Smooth muscle cell (in vitro differentiated cells): ENCODE measurements around the gene ATPAF1. TPM values are rescaled to one million over a fixed set of nuclear protein-coding genes. Genes with fewer than 3 reads are reported as not detected.
"Not testable (repeated sequence)": the region's sequence is repeated elsewhere in the genome, so short reads cannot be mapped to it uniquely, and the experiment has no call there.

Experiments used
- DNase-seq: peaks from one replicate; lab custom pipeline; 2025; ENCODE audit not compliant: unreplicated experiment; lab: John Stamatoyannopoulos, UW
- H2AFZ ChIP-seq: fragments of 200-600 bp; sonication (generic); 2 replicates; pipeline ENCODE4 v1.6.0; 2016; ENCODE audit warnings: antibody characterized with exemption, low read depth, mild to moderate bottlenecking
- H3F3A ChIP-seq: fragments of 200-600 bp; sonication (generic); 2 replicates; pipeline ENCODE4 v1.6.0; 2017; ENCODE audit warnings: antibody characterized with exemption, low read depth
- H3K27ac ChIP-seq: fragments of 200-600 bp; sonication (generic); 2 replicates; pipeline ENCODE4 v1.5.1; 2016; ENCODE audit warnings: low read depth, mild to moderate bottlenecking
- H3K27me3 ChIP-seq: fragments of 200-600 bp; sonication (generic); 2 replicates; pipeline ENCODE4 v1.6.1; 2016; ENCODE audit warnings: low read depth, mild to moderate bottlenecking
- H3K36me3 ChIP-seq: fragments of 200-600 bp; sonication (generic); 2 replicates; pipeline ENCODE4 v1.5.1; 2016; ENCODE audit warnings: low read depth
- H3K4me1 ChIP-seq: fragments of 200-600 bp; sonication (generic); 2 replicates; pipeline ENCODE4 v1.5.1; 2016; ENCODE audit warnings: low read depth
- H3K4me2 ChIP-seq: fragments of 200-600 bp; sonication (generic); 2 replicates; pipeline ENCODE4 v1.6.0; 2016; ENCODE audit warnings: mild to moderate bottlenecking
- H3K4me3 ChIP-seq: fragments of 200-600 bp; sonication (generic); 2 replicates; pipeline ENCODE4 v1.5.1; 2016; ENCODE audit warnings: mild to moderate bottlenecking
- H3K79me2 ChIP-seq: fragments of 200-600 bp; sonication (generic); 2 replicates; pipeline ENCODE4 v1.6.0; 2016; ENCODE audit warnings: low read depth, mild to moderate bottlenecking
- H3K9ac ChIP-seq: fragments of 200-600 bp; sonication (generic); 2 replicates; pipeline ENCODE4 v1.6.0; 2016; ENCODE audit warnings: low read depth
- H3K9me3 ChIP-seq: fragments of 200-600 bp; sonication (generic); replicated peaks from 2 replicates; pipeline ENCODE4 v1.5.1; 2016; ENCODE audit warnings: low read depth
- H4K20me1 ChIP-seq: fragments of 200-600 bp; sonication (generic); 2 replicates; pipeline ENCODE4 v1.6.0; 2016; ENCODE audit warnings: low read depth
- CTCF ChIP-seq: fragments of 200-600 bp; sonication (generic); IDR thresholded peaks from 2 replicates; pipeline ENCODE4 v1.5.1; 2017; ENCODE audit warnings: borderline replicate concordance, mild to moderate bottlenecking, antibody characterized with exemption; ENCODE audit not compliant: insufficient read depth, poor library complexity, severe bottlenecking
- WGBS: methylation state at CpG from one replicate; pipeline ENCODE4 v1.1.7; 2016; ENCODE audit warnings: low lambda C conversion rate; 5-methylcytosine and 5-hydroxymethylcytosine counted together
- polyA plus RNA-seq: library from polyadenylated mRNA; unstranded; fragments of >200 nt; fragmentation: Nextera tagmentation; extraction: Ambion mirVana; gene quantifications from 2 replicates; pipeline ENCODE4 v1.2.1, GENCODE V29; 2016
- total RNA-seq: library from RNA; depleted of rRNA; stranded (reverse); fragments of >200 nt; gene quantifications from 2 replicates; pipeline ENCODE4 v1.2.3, GENCODE V29; 2014

Gene ATPAF1
- total and polyA plus RNA-seq, 2 experiments from 2014 or later = 22.2 to 31.2 TPM

GRCh38 chr1:46659307-46659870, 8.8 kb downstream of the ATPAF1 start:
- Histone ChIP-seq H3K9me3 (no peaks in the 10 kb centered on the region), H3K4me3 (no peak overlapping the region), H3K79me2 (no peaks in the 10 kb centered on the region), H3K4me1 (no peaks in the 10 kb centered on the region), H3K27ac (no peak overlapping the region), H2AFZ (no peak overlapping the region), H3K27me3 (no peaks in the 10 kb centered on the region), H4K20me1 (no peaks in the 10 kb centered on the region), H3F3A (no peaks in the 10 kb centered on the region), H3K9ac (no peak overlapping the region), H3K4me2 (no peak overlapping the region), H3K36me3 (peaks cover 13% of the 10 kb centered on the region)
- no peak for DNase-seq
- no peak for TF ChIP-seq CTCF
- 90% methylated on average over 2 of the region's 2 CpGs for WGBS

- no peak for TF ChIP-seq CTCF
- Histone ChIP-seq H3K9ac (no peak overlapping the region), H3K36me3 (peaks cover 13% of the 10 kb centered on the region), H3K4me1 (no peaks in the 10 kb centered on the region), H3K4me3 (no peak overlapping the region), H4K20me1 (no peaks in the 10 kb centered on the region), H3K27ac (no peak overlapping the region), H2AFZ (no peak overlapping the region), H3K27me3 (no peaks in the 10 kb centered on the region), H3K79me2 (no peaks in the 10 kb centered on the region), H3F3A (no peaks in the 10 kb centered on the region), H3K9me3 (no peaks in the 10 kb centered on the region), H3K4me2 (no peak overlapping the region)
- 88% methylated on average over 1 of the region's 1 CpG for WGBS
- no peak for DNase-seq
These were observed 10.4 kb downstream of the ATPAF1 start for GRCh38 chr1:46657775-46658174.

- Histone ChIP-seq H3F3A (no peaks in the 10 kb centered on the region), H3K4me1 (no peaks in the 10 kb centered on the region), H4K20me1 (no peaks in the 10 kb centered on the region), H3K27me3 (no peaks in the 10 kb centered on the region), H3K27ac (no peak overlapping the region), H3K9me3 (no peaks in the 10 kb centered on the region), H3K4me3 (no peak overlapping the region), H3K9ac (no peak overlapping the region), H3K36me3 (peaks cover 13% of the 10 kb centered on the region), H2AFZ (no peak overlapping the region), H3K4me2 (no peak overlapping the region), H3K79me2 (no peaks in the 10 kb centered on the region)
- WGBS = 98% methylated on average over 2 of the region's 2 CpGs
- no peak for TF ChIP-seq CTCF
- no peak for DNase-seq
These were observed 11.5 kb downstream of the ATPAF1 start for GRCh38 chr1:46656643-46657042.

- no peak for TF ChIP-seq CTCF
- H3K36me3 ChIP-seq = peaks cover 13% of the 10 kb centered on the region
These were observed 12.3 kb downstream of the ATPAF1 start for GRCh38 chr1:46655848-46656247.

GRCh38 chr1:46654698-46655097, 13.5 kb downstream of the ATPAF1 start:
- not testable (repeated sequence) for DNase-seq, H3K27ac ChIP-seq, H3K4me2 ChIP-seq, H4K20me1 ChIP-seq, H3K9ac ChIP-seq, H3K4me1 ChIP-seq, H3K9me3 ChIP-seq, H3K27me3 ChIP-seq, H3K4me3 ChIP-seq, H3F3A ChIP-seq, H3K79me2 ChIP-seq, H2AFZ ChIP-seq
- WGBS = 100% methylated on average over 2 of the region's 2 CpGs
- H3K36me3 ChIP-seq = peaks cover 18% of the 10 kb centered on the region

More at GRCh38 chr1:46655848-46656247, 12.3 kb downstream of the ATPAF1 start:
- H3K4me3 ChIP-seq = no peak overlapping the region
- DNase-seq = no peak
- no peaks in the 10 kb centered on the region for H4K20me1 ChIP-seq
- no peak overlapping the region for H3K4me2 ChIP-seq
- no peaks in the 10 kb centered on the region for H3K9me3 ChIP-seq
- no peak overlapping the region for H2AFZ ChIP-seq
- H3K9ac ChIP-seq = no peak overlapping the region
- no peaks in the 10 kb centered on the region for H3K79me2 ChIP-seq
- H3K27me3 ChIP-seq = no peaks in the 10 kb centered on the region
- no peak overlapping the region for H3K27ac ChIP-seq
- H3K4me1 ChIP-seq = no peaks in the 10 kb centered on the region
- no peaks in the 10 kb centered on the region for H3F3A ChIP-seq
